Endothelial cell of umbilical vein (primary cell): Measurements from ENCODE around the gene CCDC69. TPM values are rescaled to one million over a fixed set of nuclear protein-coding genes. Genes with fewer than 3 reads are reported as not detected.

Experiments
- BruUV-seq: library from RNA; stranded (reverse); fragments of 400-500 nt; replicated peaks from 2 replicates; lab custom pipeline; 2021; lab: Mats Ljungman, UMichigan
- CTCF ChIA-PET: fragments of 300-600, 350-600 bp; sonication (Branson Sonifier 250); formaldehyde crosslinking; loops from one replicate; lab custom pipeline; 2021; ENCODE audit warnings: antibody characterized with exemption, inconsistent platforms; lab: Charles Lee
- POLR2A ChIA-PET: fragments of 300-600, 350-600 bp; sonication (Branson Sonifier 250); formaldehyde crosslinking; loops from one replicate; lab custom pipeline; 2021; ENCODE audit warnings: antibody characterized with exemption, inconsistent platforms; lab: Charles Lee
- DNase-seq: peaks from one replicate; pipeline ENCODE4 v3.0.0-alpha.2; 2011; ENCODE audit warnings: low read depth, low spot score
- FAIRE-seq: peaks from 2 replicates; lab custom pipeline; 2011; peaks lifted over from hg19 to GRCh38; lab: Jason Lieb, UNC
- H2AFZ ChIP-seq: 2 replicates; pipeline ENCODE4 v1.6.0; 2012; ENCODE audit warnings: low read depth, low read length, control low read depth, inconsistent platforms
- H3K27ac ChIP-seq: 2 replicates; pipeline ENCODE4 v1.5.1; 2011; ENCODE audit warnings: low read depth, mild to moderate bottlenecking, control low read depth, low read length, moderate library complexity; ENCODE audit not compliant: insufficient read depth
- H3K27me3 ChIP-seq, 2 experiments: 2 replicates each; pipeline versions ENCODE4 v1.6.0 to v1.6.1; 2011; ENCODE audit warnings: low read length in 2 of 2, mixed read lengths in 1 of 2; ENCODE audit not compliant: control insufficient read depth in 2 of 2, insufficient read depth in 2 of 2
- H3K36me3 ChIP-seq, 2 experiments: 2 replicates in 1 of 2; 3 replicates in 1 of 2; pipeline ENCODE4 v1.5.1; 2011; ENCODE audit warnings: low read length in 2 of 2, mild to moderate bottlenecking in 1 of 2, moderate library complexity in 1 of 2; ENCODE audit not compliant: control insufficient read depth in 2 of 2, insufficient read depth in 2 of 2; ENCODE audit errors: extremely low read depth in 1 of 2
- H3K4me1 ChIP-seq: 3 replicates; pipeline ENCODE4 v1.5.1; 2011; ENCODE audit warnings: mild to moderate bottlenecking, low read length; ENCODE audit not compliant: control insufficient read depth, insufficient read depth; ENCODE audit errors: extremely low read depth
- H3K4me2 ChIP-seq: 2 replicates; pipeline ENCODE4 v1.6.1; 2011; ENCODE audit warnings: low read length, control low read depth, mixed read lengths; ENCODE audit not compliant: insufficient read depth
- H3K4me3 ChIP-seq, 3 experiments: fragments of 200-600 bp in 1 of 3; sonication (generic), shearing (Covaris generic) in 1 of 3; replicated peaks in 1 of 3; 2 replicates each; pipeline ENCODE4 v1.5.1; 2011 to 2016; ENCODE audit warnings: control low read depth in 3 of 3, low read length in 3 of 3, mild to moderate bottlenecking in 2 of 3, inconsistent platforms in 1 of 3, low read depth in 1 of 3, moderate library complexity in 1 of 3; ENCODE audit not compliant: insufficient read depth in 1 of 3
- H3K79me2 ChIP-seq: 2 replicates; pipeline ENCODE4 v1.6.0; 2012; ENCODE audit warnings: low read length, inconsistent platforms; ENCODE audit not compliant: control insufficient read depth, insufficient read depth
- H3K9ac ChIP-seq: replicated peaks from 2 replicates; pipeline ENCODE3; 2011; ENCODE audit warnings: low read length, control low read depth; ENCODE audit not compliant: insufficient read depth; ENCODE audit errors: extremely low read depth
- H3K9me1 ChIP-seq: replicated peaks from 3 replicates; pipeline ENCODE4 v1.6.0; 2011; ENCODE audit warnings: mild to moderate bottlenecking, low read length; ENCODE audit not compliant: control insufficient read depth, insufficient read depth; ENCODE audit errors: extremely low read depth
- H3K9me3 ChIP-seq: replicated peaks from 2 replicates; pipeline ENCODE4 v1.5.1; 2012; ENCODE audit warnings: low read length, inconsistent platforms; ENCODE audit not compliant: control insufficient read depth, insufficient read depth
- H4K20me1 ChIP-seq: replicated peaks from 2 replicates; pipeline ENCODE3; 2011; ENCODE audit warnings: mild to moderate bottlenecking, low read length; ENCODE audit not compliant: control insufficient read depth, insufficient read depth; ENCODE audit errors: extremely low read depth
- EZH2 ChIP-seq: IDR thresholded peaks from 2 replicates; pipeline ENCODE4 v1.6.1; 2012; ENCODE audit warnings: borderline replicate concordance, low read depth, mild to moderate bottlenecking, moderate library complexity, low read length, inconsistent platforms; ENCODE audit not compliant: severe bottlenecking
- FOS ChIP-seq: IDR thresholded peaks from 2 replicates; pipeline ENCODE4 v1.6.1; 2011; ENCODE audit warnings: mild to moderate bottlenecking, low read length, moderate library complexity, borderline replicate concordance; ENCODE audit not compliant: insufficient read depth
- GATA2 ChIP-seq: IDR thresholded peaks from 2 replicates; pipeline ENCODE4 v1.7.0; 2011; ENCODE audit warnings: low read depth, mild to moderate bottlenecking, moderate library complexity, mixed read lengths, low read length; ENCODE audit not compliant: insufficient read length, insufficient read depth
- JUN ChIP-seq: IDR thresholded peaks from 2 replicates; pipeline ENCODE4 v1.6.1; 2011; ENCODE audit warnings: borderline replicate concordance, low read depth; ENCODE audit not compliant: insufficient read length, insufficient read depth
- MYC ChIP-seq: IDR thresholded peaks from one replicate; pipeline ENCODE4 v1.6.1; 2011; ENCODE audit warnings: mild to moderate bottlenecking, low read depth, low read length
- POLR2A ChIP-seq: IDR thresholded peaks from 2 replicates; pipeline ENCODE4 v1.6.1; 2012; ENCODE audit warnings: low read depth, mild to moderate bottlenecking, control low read depth, low read length
- POLR2AphosphoS5 ChIP-seq: IDR thresholded peaks from 2 replicates; pipeline ENCODE4 v1.6.1; 2012; ENCODE audit warnings: low read depth, mild to moderate bottlenecking, control low read depth, low read length, moderate library complexity; ENCODE audit not compliant: insufficient read depth
- dilution Hi-C: fragments of 300-500 bp; cut with MboI; formaldehyde crosslinking; loops from one replicate; pipeline ENCODE4 v1.15.0; 2019; ENCODE audit warnings: low sequenced_read_pairs; ENCODE audit not compliant: extremely low pct_ligation_motif_present
- intact Hi-C: fragments of 100-400 bp; cut with micrococcal nuclease; formaldehyde crosslinking; loops from one replicate; pipeline ENCODE4 v1.10.0; 2022
- polyA plus RNA-seq, 4 experiments: library from polyadenylated mRNA; depleted of rRNA in 3 of 4; stranded (reverse) in 3 of 4; unstranded in 1 of 4; fragments of >200 nt; gene quantifications; 2 replicates each; pipeline versions ENCODE4 v1.2.1 to v1.2.3, GENCODE V29; 2011 to 2012; ENCODE audit warnings: missing spikeins in 1 of 4
- total RNA-seq: library from RNA; stranded (reverse); gene quantifications from 2 replicates; pipeline ENCODE4 v1.2.3, GENCODE V29; 2021
- TF ChIP-seq, protein P1 (sequence below), 2 donors: IDR thresholded peaks; 1 replicate in 1 of 2; 2 replicates in 1 of 2; pipeline ENCODE4 v1.5.1; 2011; ENCODE audit warnings: low read length in 2 of 2, mild to moderate bottlenecking in 2 of 2, moderate library complexity in 2 of 2, control low read depth in 1 of 2, inconsistent platforms in 1 of 2, low read depth in 1 of 2; ENCODE audit not compliant: insufficient read depth in 1 of 2; ENCODE audit errors: extremely low read depth in 1 of 2
- TF ChIP-seq, protein P2 (sequence below): IDR thresholded peaks from 2 replicates; pipeline ENCODE4 v1.6.1; 2011; ENCODE audit not compliant: insufficient read depth, insufficient read length

Gene CCDC69
- total and polyA plus RNA-seq, 2 donors (not counting 3 experiments of a cell fraction or from before 2014, with no cell fraction given): 4.1 to 4.5 TPM

DNA sequence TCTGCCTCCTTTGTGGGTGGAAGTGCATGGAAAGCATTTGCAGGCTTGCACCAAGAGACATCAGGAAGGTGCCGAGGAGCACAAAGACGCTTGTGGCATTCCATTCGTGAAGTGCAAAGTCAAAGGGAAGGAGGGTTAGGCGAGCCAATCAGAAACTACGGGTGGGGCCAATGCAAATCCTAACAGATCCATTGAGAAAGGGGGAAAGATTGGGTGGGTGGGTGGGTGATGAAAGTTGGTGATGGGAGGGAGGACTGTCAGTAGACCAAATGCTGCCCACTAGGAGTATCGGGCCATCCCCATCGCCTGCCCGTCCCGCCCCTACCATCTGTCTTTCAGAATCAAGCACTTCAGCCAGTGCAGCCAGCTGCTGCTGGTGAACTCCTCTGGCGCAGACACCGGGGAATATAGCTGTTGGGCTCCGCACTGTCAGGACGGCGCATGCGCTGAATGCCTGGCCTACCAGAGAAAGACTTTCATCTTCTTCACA lies 49.2 kb downstream of the CCDC69 start:
- no peaks in the 10 kb centered on the region for H3K79me2 ChIP-seq
- no peak for FAIRE-seq
- H3K4me3 ChIP-seq: peak overlapping the region in 1 of 3 experiments; percentile 8
- no peaks in the 10 kb centered on the region for H3K9me1 ChIP-seq
- H3K4me2 ChIP-seq: no peak overlapping the region
- intact Hi-C loops (no loop called here), dilution Hi-C loops (no loop called here)
- H3K9me3 ChIP-seq: no peaks in the 10 kb centered on the region
- peak; percentile 18 for DNase-seq
- ChIA-PET POLR2A (no interaction called here), CTCF (no interaction called here)
- no peak overlapping the region for H3K27ac ChIP-seq
- H2AFZ ChIP-seq: no peak overlapping the region
- H3K4me1 ChIP-seq: no peaks in the 10 kb centered on the region
- no peak overlapping the region for H3K9ac ChIP-seq
- H3K36me3 ChIP-seq: no peaks in the 10 kb centered on the region
- no peaks in the 10 kb centered on the region for H4K20me1 ChIP-seq
- TF ChIP-seq EZH2 (no peak), MYC (no peak), JUN (no peak), FOS (no peak), GATA2 (no peak), POLR2AphosphoS5 (no peak), POLR2A (no peak)
- TF ChIP-seq, protein P1, sequence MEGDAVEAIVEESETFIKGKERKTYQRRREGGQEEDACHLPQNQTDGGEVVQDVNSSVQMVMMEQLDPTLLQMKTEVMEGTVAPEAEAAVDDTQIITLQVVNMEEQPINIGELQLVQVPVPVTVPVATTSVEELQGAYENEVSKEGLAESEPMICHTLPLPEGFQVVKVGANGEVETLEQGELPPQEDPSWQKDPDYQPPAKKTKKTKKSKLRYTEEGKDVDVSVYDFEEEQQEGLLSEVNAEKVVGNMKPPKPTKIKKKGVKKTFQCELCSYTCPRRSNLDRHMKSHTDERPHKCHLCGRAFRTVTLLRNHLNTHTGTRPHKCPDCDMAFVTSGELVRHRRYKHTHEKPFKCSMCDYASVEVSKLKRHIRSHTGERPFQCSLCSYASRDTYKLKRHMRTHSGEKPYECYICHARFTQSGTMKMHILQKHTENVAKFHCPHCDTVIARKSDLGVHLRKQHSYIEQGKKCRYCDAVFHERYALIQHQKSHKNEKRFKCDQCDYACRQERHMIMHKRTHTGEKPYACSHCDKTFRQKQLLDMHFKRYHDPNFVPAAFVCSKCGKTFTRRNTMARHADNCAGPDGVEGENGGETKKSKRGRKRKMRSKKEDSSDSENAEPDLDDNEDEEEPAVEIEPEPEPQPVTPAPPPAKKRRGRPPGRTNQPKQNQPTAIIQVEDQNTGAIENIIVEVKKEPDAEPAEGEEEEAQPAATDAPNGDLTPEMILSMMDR (IDR thresholded peaks at IDR 0.05; ENCODE audit: extremely low read depth in 1 of 2, insufficient read depth in 1 of 2, low read depth in 1 of 2, low read length in 2 of 2): no peak
- TF ChIP-seq, protein P2, sequence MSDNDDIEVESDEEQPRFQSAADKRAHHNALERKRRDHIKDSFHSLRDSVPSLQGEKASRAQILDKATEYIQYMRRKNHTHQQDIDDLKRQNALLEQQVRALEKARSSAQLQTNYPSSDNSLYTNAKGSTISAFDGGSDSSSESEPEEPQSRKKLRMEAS: no peak
- BruUV-seq: no TSS peak
- H3K27me3 ChIP-seq: no peaks in the 10 kb centered on the region
